Endothelial cell of umbilical vein (primary cell): Measurements from ENCODE around the gene SPTLC3. TPM values are rescaled to one million over a fixed set of nuclear protein-coding genes. Genes with fewer than 3 reads are reported as not detected.

Experiments
- BruUV-seq: library from RNA; stranded (reverse); fragments of 400-500 nt; replicated peaks from 2 replicates; lab custom pipeline; 2021; lab: Mats Ljungman, UMichigan
- CTCF ChIA-PET: fragments of 300-600, 350-600 bp; sonication (Branson Sonifier 250); formaldehyde crosslinking; loops from one replicate; lab custom pipeline; 2021; ENCODE audit warnings: antibody characterized with exemption, inconsistent platforms; lab: Charles Lee
- POLR2A ChIA-PET: fragments of 300-600, 350-600 bp; sonication (Branson Sonifier 250); formaldehyde crosslinking; loops from one replicate; lab custom pipeline; 2021; ENCODE audit warnings: antibody characterized with exemption, inconsistent platforms; lab: Charles Lee
- DNase-seq: peaks from one replicate; pipeline ENCODE4 v3.0.0-alpha.2; 2011; ENCODE audit warnings: low read depth, low spot score
- FAIRE-seq: peaks from 2 replicates; lab custom pipeline; 2011; peaks lifted over from hg19 to GRCh38; lab: Jason Lieb, UNC
- H2AFZ ChIP-seq: 2 replicates; pipeline ENCODE4 v1.6.0; 2012; ENCODE audit warnings: low read depth, low read length, control low read depth, inconsistent platforms
- H3K27ac ChIP-seq: 2 replicates; pipeline ENCODE4 v1.5.1; 2011; ENCODE audit warnings: low read depth, mild to moderate bottlenecking, control low read depth, low read length, moderate library complexity; ENCODE audit not compliant: insufficient read depth
- H3K27me3 ChIP-seq, 2 experiments: 2 replicates each; pipeline versions ENCODE4 v1.6.0 to v1.6.1; 2011; ENCODE audit warnings: low read length in 2 of 2, mixed read lengths in 1 of 2; ENCODE audit not compliant: control insufficient read depth in 2 of 2, insufficient read depth in 2 of 2
- H3K36me3 ChIP-seq, 2 experiments: 2 replicates in 1 of 2; 3 replicates in 1 of 2; pipeline ENCODE4 v1.5.1; 2011; ENCODE audit warnings: low read length in 2 of 2, mild to moderate bottlenecking in 1 of 2, moderate library complexity in 1 of 2; ENCODE audit not compliant: control insufficient read depth in 2 of 2, insufficient read depth in 2 of 2; ENCODE audit errors: extremely low read depth in 1 of 2
- H3K4me1 ChIP-seq: 3 replicates; pipeline ENCODE4 v1.5.1; 2011; ENCODE audit warnings: mild to moderate bottlenecking, low read length; ENCODE audit not compliant: control insufficient read depth, insufficient read depth; ENCODE audit errors: extremely low read depth
- H3K4me2 ChIP-seq: 2 replicates; pipeline ENCODE4 v1.6.1; 2011; ENCODE audit warnings: low read length, control low read depth, mixed read lengths; ENCODE audit not compliant: insufficient read depth
- H3K4me3 ChIP-seq, 3 experiments: fragments of 200-600 bp in 1 of 3; sonication (generic), shearing (Covaris generic) in 1 of 3; replicated peaks in 1 of 3; 2 replicates each; pipeline ENCODE4 v1.5.1; 2011 to 2016; ENCODE audit warnings: control low read depth in 3 of 3, low read length in 3 of 3, mild to moderate bottlenecking in 2 of 3, inconsistent platforms in 1 of 3, low read depth in 1 of 3, moderate library complexity in 1 of 3; ENCODE audit not compliant: insufficient read depth in 1 of 3
- H3K79me2 ChIP-seq: 2 replicates; pipeline ENCODE4 v1.6.0; 2012; ENCODE audit warnings: low read length, inconsistent platforms; ENCODE audit not compliant: control insufficient read depth, insufficient read depth
- H3K9ac ChIP-seq: replicated peaks from 2 replicates; pipeline ENCODE3; 2011; ENCODE audit warnings: low read length, control low read depth; ENCODE audit not compliant: insufficient read depth; ENCODE audit errors: extremely low read depth
- H3K9me1 ChIP-seq: replicated peaks from 3 replicates; pipeline ENCODE4 v1.6.0; 2011; ENCODE audit warnings: mild to moderate bottlenecking, low read length; ENCODE audit not compliant: control insufficient read depth, insufficient read depth; ENCODE audit errors: extremely low read depth
- H3K9me3 ChIP-seq: replicated peaks from 2 replicates; pipeline ENCODE4 v1.5.1; 2012; ENCODE audit warnings: low read length, inconsistent platforms; ENCODE audit not compliant: control insufficient read depth, insufficient read depth
- H4K20me1 ChIP-seq: replicated peaks from 2 replicates; pipeline ENCODE3; 2011; ENCODE audit warnings: mild to moderate bottlenecking, low read length; ENCODE audit not compliant: control insufficient read depth, insufficient read depth; ENCODE audit errors: extremely low read depth
- CTCF ChIP-seq, 2 donors: IDR thresholded peaks; 1 replicate in 1 of 2; 2 replicates in 1 of 2; pipeline ENCODE4 v1.5.1; 2011; ENCODE audit warnings: low read length in 2 of 2, mild to moderate bottlenecking in 2 of 2, moderate library complexity in 2 of 2, control low read depth in 1 of 2, inconsistent platforms in 1 of 2, low read depth in 1 of 2; ENCODE audit not compliant: insufficient read depth in 1 of 2; ENCODE audit errors: extremely low read depth in 1 of 2
- EZH2 ChIP-seq: IDR thresholded peaks from 2 replicates; pipeline ENCODE4 v1.6.1; 2012; ENCODE audit warnings: borderline replicate concordance, low read depth, mild to moderate bottlenecking, moderate library complexity, low read length, inconsistent platforms; ENCODE audit not compliant: severe bottlenecking
- FOS ChIP-seq: IDR thresholded peaks from 2 replicates; pipeline ENCODE4 v1.6.1; 2011; ENCODE audit warnings: mild to moderate bottlenecking, low read length, moderate library complexity, borderline replicate concordance; ENCODE audit not compliant: insufficient read depth
- GATA2 ChIP-seq: IDR thresholded peaks from 2 replicates; pipeline ENCODE4 v1.7.0; 2011; ENCODE audit warnings: low read depth, mild to moderate bottlenecking, moderate library complexity, mixed read lengths, low read length; ENCODE audit not compliant: insufficient read length, insufficient read depth
- JUN ChIP-seq: IDR thresholded peaks from 2 replicates; pipeline ENCODE4 v1.6.1; 2011; ENCODE audit warnings: borderline replicate concordance, low read depth; ENCODE audit not compliant: insufficient read length, insufficient read depth
- MAX ChIP-seq: IDR thresholded peaks from 2 replicates; pipeline ENCODE4 v1.6.1; 2011; ENCODE audit not compliant: insufficient read depth, insufficient read length
- MYC ChIP-seq: IDR thresholded peaks from one replicate; pipeline ENCODE4 v1.6.1; 2011; ENCODE audit warnings: mild to moderate bottlenecking, low read depth, low read length
- POLR2A ChIP-seq: IDR thresholded peaks from 2 replicates; pipeline ENCODE4 v1.6.1; 2012; ENCODE audit warnings: low read depth, mild to moderate bottlenecking, control low read depth, low read length
- POLR2AphosphoS5 ChIP-seq: IDR thresholded peaks from 2 replicates; pipeline ENCODE4 v1.6.1; 2012; ENCODE audit warnings: low read depth, mild to moderate bottlenecking, control low read depth, low read length, moderate library complexity; ENCODE audit not compliant: insufficient read depth
- dilution Hi-C: fragments of 300-500 bp; cut with MboI; formaldehyde crosslinking; loops from one replicate; pipeline ENCODE4 v1.15.0; 2019; ENCODE audit warnings: low sequenced_read_pairs; ENCODE audit not compliant: extremely low pct_ligation_motif_present
- intact Hi-C: fragments of 100-400 bp; cut with micrococcal nuclease; formaldehyde crosslinking; loops from one replicate; pipeline ENCODE4 v1.10.0; 2022
- polyA plus RNA-seq, 4 experiments: library from polyadenylated mRNA; depleted of rRNA in 3 of 4; stranded (reverse) in 3 of 4; unstranded in 1 of 4; fragments of >200 nt; gene quantifications; 2 replicates each; pipeline versions ENCODE4 v1.2.1 to v1.2.3, GENCODE V29; 2011 to 2012; ENCODE audit warnings: missing spikeins in 1 of 4
- total RNA-seq: library from RNA; stranded (reverse); gene quantifications from 2 replicates; pipeline ENCODE4 v1.2.3, GENCODE V29; 2021

The SPTLC3 gene
- total and polyA plus RNA-seq, 2 donors (not counting 3 experiments of a cell fraction or from before 2014, with no cell fraction given): 0.29 to 0.35 TPM

- dilution Hi-C loops: no loop called here
- BruUV-seq: no TSS peak
- Histone ChIP-seq H4K20me1 (no peaks in the 10 kb centered on the region), H3K4me1 (no peaks in the 10 kb centered on the region), H3K27me3 (no peaks in the 10 kb centered on the region), H3K9ac (no peak overlapping the region), H3K9me1 (no peaks in the 10 kb centered on the region), H3K4me2 (no peak overlapping the region), H3K9me3 (no peaks in the 10 kb centered on the region), H3K27ac (no peak overlapping the region), H3K79me2 (no peaks in the 10 kb centered on the region), H2AFZ (no peak overlapping the region), H3K36me3 (no peaks in the 10 kb centered on the region), H3K4me3 (no peak overlapping the region)
- TF ChIP-seq POLR2A (no peak), MAX (no peak), JUN (no peak), CTCF (IDR thresholded peaks at IDR 0.05; ENCODE audit: extremely low read depth in 1 of 2, insufficient read depth in 1 of 2, low read depth in 1 of 2, low read length in 2 of 2) (no peak), MYC (no peak), GATA2 (no peak)
- ChIA-PET POLR2A (no interaction called here), CTCF (no interaction called here)
- FAIRE-seq (no peak), DNase-seq (no peak)
- intact Hi-C loops: no loop called here
These were observed 52.6 kb downstream of the SPTLC3 start for GRCh38 chr20:13061381-13061780.

GRCh38 chr20:13062789-13063188 lies 54.0 kb downstream of the SPTLC3 start:
- Histone ChIP-seq H2AFZ (no peak overlapping the region), H3K9me1 (no peaks in the 10 kb centered on the region), H3K4me3 (no peak overlapping the region), H4K20me1 (no peaks in the 10 kb centered on the region), H3K4me2 (no peak overlapping the region), H3K27ac (no peak overlapping the region), H3K36me3 (no peaks in the 10 kb centered on the region), H3K9me3 (no peaks in the 10 kb centered on the region), H3K9ac (no peak overlapping the region), H3K4me1 (no peaks in the 10 kb centered on the region), H3K79me2 (no peaks in the 10 kb centered on the region), H3K27me3 (no peaks in the 10 kb centered on the region)
- FAIRE-seq: no peak
- ChIA-PET CTCF (no interaction called here), POLR2A (no interaction called here)
- no peak for TF ChIP-seq FOS
- no peak for TF ChIP-seq POLR2AphosphoS5
- no peak for TF ChIP-seq POLR2A
- TF ChIP-seq CTCF (IDR thresholded peaks at IDR 0.05; ENCODE audit: extremely low read depth in 1 of 2, insufficient read depth in 1 of 2, low read depth in 1 of 2, low read length in 2 of 2): no peak
- no peak for TF ChIP-seq MAX
- no peak for TF ChIP-seq EZH2
- no peak for TF ChIP-seq JUN
- TF ChIP-seq GATA2: no peak
- no peak for TF ChIP-seq MYC
- DNase-seq: no peak
- intact Hi-C loops: no loop called here
- dilution Hi-C loops: no loop called here
- BruUV-seq: no TSS peak
